ENCODE data around the gene HOXB4. TPM values are rescaled to one million over a fixed set of nuclear protein-coding genes. Genes with fewer than 3 reads are reported as not detected.

The HOXB4 gene
- total RNA-seq, 1 donor from 2014 or later: 3.3 TPM

DNA sequence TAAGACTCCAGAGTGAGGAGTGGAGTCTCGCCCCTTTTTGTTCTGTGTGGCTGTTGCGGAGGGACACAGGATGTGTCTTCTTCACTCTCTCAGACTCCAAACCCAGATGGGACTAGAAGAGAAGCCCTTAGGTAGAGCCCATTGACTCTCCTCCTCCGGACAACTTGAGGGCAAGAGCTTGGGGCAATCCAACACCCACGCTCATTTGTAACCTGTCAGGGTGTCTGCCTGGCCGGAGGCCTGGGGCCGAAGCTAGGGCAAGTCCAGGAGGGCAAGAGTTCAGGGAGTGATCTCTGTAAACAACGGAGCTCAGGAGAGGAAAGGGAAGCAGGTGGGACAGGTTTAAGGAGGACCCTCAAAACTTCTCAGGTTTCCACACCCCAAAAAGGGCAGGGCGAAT is 45.9 kb downstream of the HOXB4 start:
- H3K9me3 Mint-ChIP-seq: no peaks in the 10 kb centered on the region

DNA sequence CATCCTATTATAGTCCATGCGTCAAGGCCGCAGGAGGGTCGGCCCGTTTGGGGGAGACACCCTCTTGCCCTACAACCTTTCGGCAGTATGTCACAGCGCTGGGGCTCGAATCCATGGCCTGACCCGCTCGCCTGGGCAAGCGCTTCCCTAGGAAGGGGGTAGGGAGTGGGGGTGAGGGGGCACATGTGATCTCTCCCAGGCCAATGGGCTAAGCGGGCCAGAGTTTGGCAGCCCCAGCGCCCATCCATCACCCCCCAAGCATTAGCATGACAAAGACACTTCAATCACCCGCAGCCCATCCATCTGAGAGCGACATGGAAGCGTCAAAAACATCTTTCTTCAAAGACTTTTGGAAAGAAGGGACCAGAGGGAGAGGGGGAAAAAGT is 47.3 kb downstream of the HOXB4 start, which contains the start of gene HOXB1:
TSS of gene HOXB1 (minus strand) at position 125 of the 386 bp plus-strand sequence. CDS start at position 18, 107 bp downstream.
- Mint-ChIP-seq H3K4me1 (ENCODE audit: low read depth) (peaks cover 5% of the 10 kb centered on the region), H3K4me3 (ENCODE audit: low read depth) (no peak within 1 kb of the TSS), H3K36me3 (ENCODE audit: low read depth) (no peaks in the 10 kb centered on the region), H3K27ac (no peak within 1 kb of the TSS), H3K9me3 (no peaks in the 10 kb centered on the region), H3K27me3 (ENCODE audit: low read depth) (peaks cover 33% of the 10 kb centered on the region)
- no peak for DNase-seq (ENCODE audit: low spot score)
- intact Hi-C loops (cut with micrococcal nuclease): no loop called here

More for the DNA sequence above, 45.9 kb downstream of the HOXB4 start:
- Mint-ChIP-seq H3K36me3 (ENCODE audit: low read depth) (no peaks in the 10 kb centered on the region), H3K4me3 (ENCODE audit: low read depth) (no peak overlapping the region), H3K4me1 (ENCODE audit: low read depth) (no peaks in the 10 kb centered on the region), H3K27ac (no peak overlapping the region), H3K27me3 (ENCODE audit: low read depth) (peaks cover 26% of the 10 kb centered on the region)
- intact Hi-C loops (cut with micrococcal nuclease): no loop called here
- no peak for DNase-seq (ENCODE audit: low spot score)

DNA sequence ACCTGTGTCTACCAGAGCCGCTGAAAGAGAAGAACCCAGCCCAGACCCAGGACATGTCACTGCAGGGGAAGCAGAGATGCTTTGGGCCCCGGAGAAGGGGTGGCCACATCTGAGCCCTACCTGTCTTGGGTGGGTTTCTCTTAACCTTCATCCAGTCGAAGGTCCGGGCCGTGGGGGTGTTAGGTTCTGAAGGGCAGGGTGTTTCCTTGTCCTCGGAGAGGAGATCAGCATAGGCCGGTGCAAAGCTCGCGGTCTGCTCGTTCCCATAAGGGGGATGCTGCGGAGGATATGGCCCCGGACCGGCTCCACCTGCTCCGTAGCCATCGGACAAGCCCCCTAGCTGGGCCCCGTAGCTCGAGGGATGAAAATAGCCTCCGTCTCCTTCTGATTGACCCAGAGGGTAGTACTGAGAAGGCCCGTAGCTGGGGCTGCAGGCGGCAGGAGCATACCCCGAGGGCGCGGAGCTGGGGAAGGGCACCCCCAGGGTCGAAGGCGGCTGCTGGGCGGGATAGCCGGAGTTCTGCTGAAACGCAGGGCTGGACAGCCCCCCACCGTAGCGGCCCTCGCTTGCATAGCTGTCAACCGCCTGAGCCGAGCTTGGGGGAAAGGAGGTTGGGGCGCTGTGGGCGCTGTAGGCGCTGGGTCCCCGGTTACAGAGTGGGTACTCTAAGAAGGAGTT is 47.8 kb downstream of the HOXB4 start:
- H3K4me3 Mint-ChIP-seq (ENCODE audit: low read depth): no peak overlapping the region
- no peak overlapping the region for H3K27ac Mint-ChIP-seq
- H3K9me3 Mint-ChIP-seq: no peaks in the 10 kb centered on the region
- no peak for DNase-seq (ENCODE audit: low spot score)
- H3K27me3 Mint-ChIP-seq (ENCODE audit: low read depth): peaks cover 39% of the 10 kb centered on the region
- H3K36me3 Mint-ChIP-seq (ENCODE audit: low read depth): no peaks in the 10 kb centered on the region
- H3K4me1 Mint-ChIP-seq (ENCODE audit: low read depth): peaks cover 5% of the 10 kb centered on the region
- intact Hi-C loops (cut with micrococcal nuclease): no loop called here

DNA sequence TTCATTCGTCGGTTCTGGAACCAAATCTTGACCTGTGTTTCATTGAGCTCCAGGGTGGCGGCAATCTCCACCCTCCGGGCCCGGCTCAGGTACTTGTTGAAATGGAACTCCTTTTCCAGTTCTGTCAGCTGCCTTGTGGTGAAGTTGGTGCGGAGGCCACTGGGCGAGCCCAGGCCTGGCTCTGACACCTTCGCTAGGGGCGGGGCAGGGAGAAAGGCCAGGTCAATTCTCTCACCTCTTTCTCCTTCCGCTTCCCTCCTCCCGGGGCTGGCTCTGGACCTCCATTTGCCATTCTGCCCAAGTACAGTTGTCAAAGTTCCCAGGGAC is 48.5 kb downstream of the HOXB4 start:
- no peaks in the 10 kb centered on the region for H3K36me3 Mint-ChIP-seq (ENCODE audit: low read depth)
- intact Hi-C loops (cut with micrococcal nuclease): no loop called here
- H3K9me3 Mint-ChIP-seq: no peaks in the 10 kb centered on the region
- H3K27ac Mint-ChIP-seq: no peak overlapping the region
- no peak for DNase-seq (ENCODE audit: low spot score)
- H3K27me3 Mint-ChIP-seq (ENCODE audit: low read depth): peaks cover 44% of the 10 kb centered on the region
- H3K4me3 Mint-ChIP-seq (ENCODE audit: low read depth): no peak overlapping the region
- H3K4me1 Mint-ChIP-seq (ENCODE audit: low read depth): peaks cover 5% of the 10 kb centered on the region

DNA sequence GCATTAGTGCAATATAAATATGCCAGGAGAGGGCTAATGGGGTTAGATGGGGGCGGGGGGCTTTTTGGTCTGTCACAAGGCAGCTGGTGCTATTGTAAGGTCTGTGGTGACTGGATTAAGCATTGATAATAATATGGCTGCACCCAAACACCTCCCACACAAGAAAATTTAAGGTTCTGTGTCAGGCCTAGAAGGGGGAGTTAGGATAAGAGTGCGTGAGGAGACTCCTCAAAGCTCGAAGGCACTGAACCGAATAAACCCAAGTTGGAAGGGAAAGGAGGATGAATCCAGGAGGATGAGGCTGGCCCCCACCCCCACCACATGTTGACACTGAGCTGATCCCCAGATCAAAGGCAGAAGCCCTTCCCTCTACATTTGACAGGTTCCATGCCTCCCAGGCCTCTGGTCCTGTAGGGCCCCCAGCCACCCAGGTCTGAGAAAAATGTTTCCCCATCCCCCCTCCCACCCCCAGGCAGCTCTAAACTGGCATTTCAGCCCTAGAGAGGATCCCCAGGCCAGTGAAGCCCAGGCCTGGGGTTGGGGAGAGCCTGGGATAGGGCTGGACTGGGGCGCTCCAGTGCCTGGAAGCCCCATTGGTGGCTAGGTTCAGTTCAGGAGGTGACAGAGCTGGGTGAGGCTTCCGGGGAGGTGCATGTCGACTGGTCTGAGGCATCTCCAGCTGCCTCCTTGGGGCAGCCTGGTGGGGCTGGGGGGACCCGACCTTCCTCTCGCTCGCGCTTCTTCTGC is 49.0 kb downstream of the HOXB4 start:
- no peak for DNase-seq (ENCODE audit: low spot score)
- Mint-ChIP-seq H3K27me3 (ENCODE audit: low read depth) (peaks cover 50% of the 10 kb centered on the region), H3K9me3 (no peaks in the 10 kb centered on the region), H3K4me1 (ENCODE audit: low read depth) (peaks cover 5% of the 10 kb centered on the region), H3K27ac (no peak overlapping the region), H3K4me3 (ENCODE audit: low read depth) (no peak overlapping the region), H3K36me3 (ENCODE audit: low read depth) (no peaks in the 10 kb centered on the region)
- intact Hi-C loops (cut with micrococcal nuclease): no loop called here

DNA sequence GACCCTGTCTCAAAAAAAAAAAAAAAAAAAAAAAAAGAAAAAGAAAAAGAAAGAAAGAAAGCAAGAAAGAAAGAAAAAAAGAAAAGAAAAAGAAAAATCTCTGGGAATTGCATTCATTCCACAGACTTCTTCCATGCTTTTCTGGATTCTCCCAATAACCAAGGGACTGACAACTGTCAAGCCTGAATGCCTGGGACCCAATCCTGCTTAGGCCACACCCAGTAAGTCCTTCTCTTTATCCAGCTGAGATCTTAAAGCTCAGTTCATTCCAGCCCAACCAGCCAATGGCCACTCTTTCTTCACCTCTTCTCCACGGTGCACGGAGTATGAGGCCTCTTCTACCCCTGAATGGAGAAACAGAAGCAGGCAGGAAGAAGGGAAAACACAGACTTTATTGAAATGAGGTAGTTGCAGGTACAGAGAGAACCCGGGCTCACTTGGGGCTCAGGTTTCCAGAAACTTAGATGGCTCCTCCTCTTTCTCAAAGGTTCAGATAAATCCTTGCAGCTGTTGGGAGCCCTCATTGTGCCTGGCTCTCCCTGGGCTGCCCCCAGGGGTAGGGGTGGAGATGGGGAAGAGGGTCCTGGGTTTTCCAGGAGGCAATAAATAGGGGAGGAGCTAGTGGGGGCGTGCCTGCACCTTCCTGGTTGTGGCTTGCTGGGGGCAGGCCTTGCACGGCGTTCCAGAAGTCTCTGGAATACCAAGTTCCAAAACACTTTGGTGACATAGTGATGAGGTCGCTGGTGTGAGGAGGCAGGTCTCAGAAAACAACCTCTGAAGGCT is 49.8 kb downstream of the HOXB4 start:
- Mint-ChIP-seq H3K9me3 (no peaks in the 10 kb centered on the region), H3K36me3 (ENCODE audit: low read depth) (no peaks in the 10 kb centered on the region), H3K4me3 (ENCODE audit: low read depth) (no peak overlapping the region), H3K27ac (no peak overlapping the region), H3K4me1 (ENCODE audit: low read depth) (peaks cover 5% of the 10 kb centered on the region), H3K27me3 (ENCODE audit: low read depth) (peaks cover 52% of the 10 kb centered on the region)
- intact Hi-C loops (cut with micrococcal nuclease): no loop called here
- DNase-seq (ENCODE audit: low spot score): no peak

DNA sequence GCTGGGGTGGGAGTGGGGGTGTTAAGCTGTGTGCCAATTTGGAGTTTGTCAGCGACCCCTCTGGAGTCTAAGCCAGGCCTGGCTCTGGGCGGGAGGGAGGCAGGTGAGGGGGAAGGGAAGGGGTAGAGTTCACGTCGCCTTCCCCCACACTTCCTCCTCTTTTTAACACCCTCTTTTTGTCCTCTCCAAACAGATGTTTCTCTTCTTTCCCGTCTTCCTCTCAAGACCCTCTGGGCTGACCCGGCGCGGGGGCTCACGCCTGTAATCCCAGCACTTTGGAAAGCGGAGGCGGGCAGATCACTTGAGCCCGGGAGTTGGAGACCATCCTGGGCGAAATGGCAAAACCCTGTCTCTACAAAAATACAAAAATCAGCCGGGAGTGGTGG is 50.6 kb downstream of the HOXB4 start:
- Mint-ChIP-seq H3K9me3 (no peaks in the 10 kb centered on the region), H3K27ac (no peak overlapping the region), H3K36me3 (ENCODE audit: low read depth) (no peaks in the 10 kb centered on the region), H3K4me1 (ENCODE audit: low read depth) (peaks cover 5% of the 10 kb centered on the region), H3K27me3 (ENCODE audit: low read depth) (peaks cover 57% of the 10 kb centered on the region), H3K4me3 (ENCODE audit: low read depth) (no peak overlapping the region)
- intact Hi-C loops (cut with micrococcal nuclease): no loop called here
- no peak for DNase-seq (ENCODE audit: low spot score)

DNA sequence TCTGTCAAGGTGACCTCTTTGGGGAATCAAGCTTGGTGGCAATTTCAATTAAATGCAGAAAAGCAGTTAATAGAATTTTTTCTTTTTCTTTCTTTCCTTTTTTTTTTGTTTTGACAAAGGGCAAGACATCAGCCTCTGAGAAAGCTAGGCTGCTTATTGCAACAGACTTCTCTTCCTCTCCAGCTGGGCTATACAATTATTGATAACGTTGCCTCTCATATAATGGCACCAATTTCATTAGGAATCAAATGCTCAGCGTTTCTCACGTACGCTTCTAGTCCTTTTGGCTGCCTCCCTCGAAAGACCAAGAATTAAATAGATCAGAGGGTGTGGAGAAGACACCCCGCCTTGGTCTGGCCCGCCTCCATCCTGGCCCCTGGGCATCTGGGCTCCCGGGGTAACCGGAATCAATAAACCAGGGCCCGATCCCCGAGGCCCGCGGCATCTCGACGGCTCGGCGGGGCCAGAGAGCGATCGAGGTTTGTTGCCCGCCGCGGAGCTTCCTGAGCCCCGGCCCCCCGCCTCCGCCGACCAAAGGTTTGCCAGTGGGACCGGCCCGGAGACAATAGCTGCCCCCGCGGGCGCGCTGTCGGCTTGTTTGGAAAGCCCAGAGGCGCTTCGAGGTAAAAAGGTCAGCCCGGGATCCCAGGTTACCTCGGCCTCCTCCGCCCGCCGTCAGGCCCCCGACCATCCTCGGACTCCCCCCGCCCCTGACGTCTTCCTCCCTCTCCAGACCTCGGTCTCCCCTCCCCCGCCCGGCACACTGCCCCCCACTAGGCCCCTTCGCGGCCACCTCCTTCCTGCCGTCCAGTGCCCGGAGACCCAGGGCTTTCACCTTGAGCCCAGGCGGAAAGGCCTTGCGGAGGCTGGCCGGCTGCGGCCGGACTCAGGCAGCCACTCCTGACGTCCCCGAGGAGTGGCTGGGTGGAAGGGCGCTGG is 51.3 kb downstream of the HOXB4 start:
- intact Hi-C loops (cut with micrococcal nuclease): no loop called here
- no peak for DNase-seq (ENCODE audit: low spot score)
- H3K36me3 Mint-ChIP-seq (ENCODE audit: low read depth): no peaks in the 10 kb centered on the region
- no peak overlapping the region for H3K27ac Mint-ChIP-seq
- peaks cover 5% of the 10 kb centered on the region for H3K4me1 Mint-ChIP-seq (ENCODE audit: low read depth)
- H3K9me3 Mint-ChIP-seq: no peaks in the 10 kb centered on the region
- H3K4me3 Mint-ChIP-seq (ENCODE audit: low read depth): no peak overlapping the region
- peaks cover 59% of the 10 kb centered on the region for H3K27me3 Mint-ChIP-seq (ENCODE audit: low read depth)

Other genes starting within 250 kb of the HOXB4 start
- 60.5 and 67.9 TPM in 2 replicates for gene SKAP1, start 148.1 kb downstream of the HOXB4 start, total RNA-seq
- gene HOXB1, start 47.3 kb downstream of the HOXB4 start, total RNA-seq: not detected in 2 replicates
- 22.2 and 23.9 TPM in 2 replicates for gene HOXB2, start 33.2 kb downstream of the HOXB4 start, total RNA-seq
- gene HOXB3, start 11.9 kb upstream of the HOXB4 start, total RNA-seq: 3.8 and 4.6 TPM in 2 replicates
- gene HOXB5, start 15.4 kb upstream of the HOXB4 start, total RNA-seq: not detected in 2 replicates
- gene HOXB6, start 26.6 kb upstream of the HOXB4 start, total RNA-seq: 0.52 and 0.62 TPM in 2 replicates
- 0.39 and 0.64 TPM in 2 replicates for gene HOXB7, start 32.7 kb upstream of the HOXB4 start, total RNA-seq
- not detected in 2 replicates for gene HOXB8, start 36.9 kb upstream of the HOXB4 start, total RNA-seq
- 0.16 TPM in 2 replicates for gene HOXB9, start 48.0 kb upstream of the HOXB4 start, total RNA-seq
- not detected in 2 replicates for gene PRAC1, start 144.2 kb upstream of the HOXB4 start, total RNA-seq
- gene PRAC2, start 144.8 kb upstream of the HOXB4 start, total RNA-seq: not detected in 2 replicates
- not detected in 2 replicates for gene HOXB13, start 150.4 kb upstream of the HOXB4 start, total RNA-seq
- gene TTLL6, start 238.9 kb upstream of the HOXB4 start, total RNA-seq: 0.07 TPM in 1 of 2 replicates, not detected in the other

Measured in activated T-helper 2 cell treated with anti-CD3 and anti-CD28 coated beads, Interferon-gamma antibody, Interleukin-2, Interleukin-4, amounts not matched to agents 10 μg/mL and 5 μg/mL and 100 μg/mL, durations not matched to agents 14 hours and 24 hours and 36 hours (primary cell).